Ishikawa (cell line): ENCODE data around the gene C6orf58.

Experiments used
- CEBPB ChIP-seq: IDR thresholded peaks from 2 replicates; pipeline ENCODE4 v1.6.1; 2012
- CREB1 ChIP-seq: IDR thresholded peaks from 2 replicates; pipeline ENCODE4 v1.6.1; 2012; ENCODE audit warnings: low read depth
- EGR1 ChIP-seq: IDR thresholded peaks from 2 replicates; pipeline ENCODE4 v1.6.1; 2012
- EP300 ChIP-seq: IDR thresholded peaks from 2 replicates; pipeline ENCODE4 v1.6.1; 2012; ENCODE audit warnings: borderline replicate concordance
- FOXM1 ChIP-seq: IDR thresholded peaks from 2 replicates; pipeline ENCODE4 v1.6.1; 2012; ENCODE audit warnings: low read depth, borderline replicate concordance
- NFIC ChIP-seq: IDR thresholded peaks from 2 replicates; pipeline ENCODE4 v1.6.1; 2012
- RAD21 ChIP-seq: IDR thresholded peaks from 2 replicates; pipeline ENCODE4 v1.6.1; 2012; ENCODE audit warnings: low read depth
- TAF1 ChIP-seq: IDR thresholded peaks from 2 replicates; pipeline ENCODE4 v1.6.1; 2012; ENCODE audit warnings: low read depth, mild to moderate bottlenecking
- TCF12 ChIP-seq: IDR thresholded peaks from 2 replicates; pipeline ENCODE4 v1.6.1; 2012; ENCODE audit warnings: low read depth
- TEAD4 ChIP-seq: IDR thresholded peaks from 2 replicates; pipeline ENCODE4 v1.6.1; 2012
- YY1 ChIP-seq: IDR thresholded peaks from 2 replicates; pipeline ENCODE4 v1.6.1; 2012; ENCODE audit warnings: low read depth
- ZBTB7A ChIP-seq: IDR thresholded peaks from 2 replicates; pipeline ENCODE4 v1.6.1; 2012; ENCODE audit warnings: low read depth
- TF ChIP-seq, protein P1 (sequence below): IDR thresholded peaks from 2 replicates; pipeline ENCODE4 v1.6.1; 2012
- TF ChIP-seq, protein P2 (sequence below): IDR thresholded peaks from 2 replicates; pipeline ENCODE4 v1.6.1; 2012; ENCODE audit warnings: low read depth, mild to moderate bottlenecking

DNA sequence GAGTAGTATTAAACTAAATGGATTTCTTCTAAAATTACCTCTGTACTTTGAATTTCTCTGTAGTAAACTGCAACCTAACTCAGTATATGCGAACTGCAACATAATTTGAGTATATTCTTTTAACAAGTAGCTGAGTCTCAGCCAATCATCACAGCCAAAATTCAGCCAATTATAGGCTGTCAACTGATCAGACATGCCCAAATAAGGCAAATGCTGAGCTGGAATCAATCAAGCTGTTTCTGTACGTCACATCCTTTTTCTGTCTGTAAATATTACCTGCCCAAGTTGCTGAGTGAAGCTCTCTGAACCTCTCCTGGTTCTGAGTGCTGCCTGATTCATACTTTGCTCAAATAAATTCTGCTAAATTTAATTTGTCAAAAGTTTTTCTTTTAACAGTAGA is 9.5 kb upstream of the C6orf58 start:
- no peak for TF ChIP-seq EP300
- no peak for TF ChIP-seq EGR1
- TF ChIP-seq, protein P1, sequence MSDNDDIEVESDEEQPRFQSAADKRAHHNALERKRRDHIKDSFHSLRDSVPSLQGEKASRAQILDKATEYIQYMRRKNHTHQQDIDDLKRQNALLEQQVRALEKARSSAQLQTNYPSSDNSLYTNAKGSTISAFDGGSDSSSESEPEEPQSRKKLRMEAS, result no peak
- no peak for TF ChIP-seq RAD21
- no peak for TF ChIP-seq TAF1
- no peak for TF ChIP-seq FOXM1
- TF ChIP-seq TEAD4, result no peak
- no peak for TF ChIP-seq CEBPB
- TF ChIP-seq YY1, result no peak
- no peak for TF ChIP-seq TCF12
- TF ChIP-seq CREB1, result no peak
- no peak for TF ChIP-seq NFIC
- TF ChIP-seq, protein P2, sequence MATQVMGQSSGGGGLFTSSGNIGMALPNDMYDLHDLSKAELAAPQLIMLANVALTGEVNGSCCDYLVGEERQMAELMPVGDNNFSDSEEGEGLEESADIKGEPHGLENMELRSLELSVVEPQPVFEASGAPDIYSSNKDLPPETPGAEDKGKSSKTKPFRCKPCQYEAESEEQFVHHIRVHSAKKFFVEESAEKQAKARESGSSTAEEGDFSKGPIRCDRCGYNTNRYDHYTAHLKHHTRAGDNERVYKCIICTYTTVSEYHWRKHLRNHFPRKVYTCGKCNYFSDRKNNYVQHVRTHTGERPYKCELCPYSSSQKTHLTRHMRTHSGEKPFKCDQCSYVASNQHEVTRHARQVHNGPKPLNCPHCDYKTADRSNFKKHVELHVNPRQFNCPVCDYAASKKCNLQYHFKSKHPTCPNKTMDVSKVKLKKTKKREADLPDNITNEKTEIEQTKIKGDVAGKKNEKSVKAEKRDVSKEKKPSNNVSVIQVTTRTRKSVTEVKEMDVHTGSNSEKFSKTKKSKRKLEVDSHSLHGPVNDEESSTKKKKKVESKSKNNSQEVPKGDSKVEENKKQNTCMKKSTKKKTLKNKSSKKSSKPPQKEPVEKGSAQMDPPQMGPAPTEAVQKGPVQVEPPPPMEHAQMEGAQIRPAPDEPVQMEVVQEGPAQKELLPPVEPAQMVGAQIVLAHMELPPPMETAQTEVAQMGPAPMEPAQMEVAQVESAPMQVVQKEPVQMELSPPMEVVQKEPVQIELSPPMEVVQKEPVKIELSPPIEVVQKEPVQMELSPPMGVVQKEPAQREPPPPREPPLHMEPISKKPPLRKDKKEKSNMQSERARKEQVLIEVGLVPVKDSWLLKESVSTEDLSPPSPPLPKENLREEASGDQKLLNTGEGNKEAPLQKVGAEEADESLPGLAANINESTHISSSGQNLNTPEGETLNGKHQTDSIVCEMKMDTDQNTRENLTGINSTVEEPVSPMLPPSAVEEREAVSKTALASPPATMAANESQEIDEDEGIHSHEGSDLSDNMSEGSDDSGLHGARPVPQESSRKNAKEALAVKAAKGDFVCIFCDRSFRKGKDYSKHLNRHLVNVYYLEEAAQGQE, result no peak
- TF ChIP-seq ZBTB7A, result no peak
